Uterus (tissue), 4 donors: ENCODE measurements around the gene TYROBP. TPM values are rescaled to one million over a fixed set of nuclear protein-coding genes. Genes with fewer than 3 reads are reported as not detected.

Source experiments
- DNase-seq, 2 donors: peaks; one replicate each; pipeline ENCODE4 v3.0.0-alpha.2; 2019 to 2020
- H3K27ac ChIP-seq, 2 donors: fragments of 200-600 bp; sonication (generic); 1 replicate in 1 of 2; 2 replicates in 1 of 2; pipeline ENCODE4 v1.5.1; 2016 to 2018
- H3K27me3 ChIP-seq, 2 donors: fragments of 200-600 bp; sonication (generic); one replicate each; pipeline ENCODE4 v1.5.1; 2018 to 2019; ENCODE audit warnings: control low read depth in 1 of 2
- H3K36me3 ChIP-seq, 2 donors: fragments of 200-600 bp; sonication (generic); one replicate each; pipeline ENCODE4 v1.5.1; 2019; ENCODE audit warnings: control low read depth in 1 of 2
- H3K4me1 ChIP-seq, 2 donors: fragments of 200-600 bp; sonication (generic); one replicate each; pipeline ENCODE4 v1.5.1; 2018 to 2019; ENCODE audit warnings: control low read depth in 1 of 2
- H3K4me3 ChIP-seq, 2 donors: fragments of 200-600 bp; sonication (generic); 1 replicate in 1 of 2; 2 replicates in 1 of 2; pipeline ENCODE4 v1.5.1; 2018 to 2019; ENCODE audit warnings: mild to moderate bottlenecking in 1 of 2
- H3K9me3 ChIP-seq, 2 donors: fragments of 200-600 bp; sonication (generic); one replicate each; pipeline ENCODE4 v1.5.1; 2019; ENCODE audit warnings: control low read depth in 1 of 2
- POLR2A ChIP-seq, 2 donors: fragments of 450-650 bp; IDR thresholded peaks; one replicate each; pipeline ENCODE4 v1.6.1; 2016; ENCODE audit warnings: antibody characterized with exemption in 2 of 2, mild to moderate bottlenecking in 1 of 2, moderate library complexity in 1 of 2
- intact Hi-C: fragments of 100-400 bp; cut with DNase I; formaldehyde crosslinking; loops from one replicate; pipeline ENCODE4 v1.15.1; 2023; ENCODE audit warnings: low total_unique reads
- total RNA-seq, 4 donors: library from RNA; depleted of rRNA in 3 of 4; stranded (reverse); fragments of >200 nt in 3 of 4; gene quantifications; one replicate each; pipeline versions ENCODE4 v1.1.0 to v1.2.4, GENCODE V29; 2014 to 2023
- TF ChIP-seq, protein P1 (sequence below), 4 experiments: fragments of 200-600 bp in 2 of 4; fragments of 450-650 bp in 2 of 4; sonication (generic) in 2 of 4; IDR thresholded peaks; one replicate each; pipeline ENCODE4 v1.5.1; 2016 to 2019; ENCODE audit warnings: antibody characterized with exemption in 4 of 4, mild to moderate bottlenecking in 2 of 4, moderate library complexity in 1 of 4
- donor health status: DM: yes; HTN: yes; CAD: no.

The TYROBP gene
- total RNA-seq, 4 donors from 2014 or later: 1.3 to 25.0 (median 14.9) TPM

DNA sequence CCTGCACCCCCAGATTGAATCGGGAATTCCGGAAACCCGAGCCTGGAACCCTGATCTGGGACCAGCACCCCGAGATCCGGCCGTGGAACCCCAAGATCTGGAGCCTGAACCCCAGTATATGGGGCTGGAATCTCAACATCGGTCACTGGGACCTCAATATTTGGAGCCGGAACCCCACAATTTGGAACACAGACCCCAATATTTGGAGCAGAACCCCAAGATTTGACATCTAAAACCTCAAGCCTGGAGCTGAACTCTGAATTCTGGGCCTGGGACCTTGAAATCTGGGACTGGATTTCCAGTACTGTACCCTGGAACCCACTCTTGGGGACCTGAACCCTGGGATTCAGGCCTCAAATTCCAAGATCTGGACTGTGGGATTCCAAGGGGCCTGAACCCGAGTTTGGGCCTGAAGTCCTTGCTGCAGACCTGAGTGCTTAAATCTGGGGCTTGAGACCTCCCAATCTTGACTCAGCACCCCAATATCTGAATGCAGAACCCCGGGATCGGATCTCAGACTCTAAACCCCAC, 28.7 kb upstream of the TYROBP start:
- Histone ChIP-seq H3K9me3 (no peaks in the 10 kb centered on the region), H3K27me3 (no peaks in the 10 kb centered on the region), H3K4me3 (peak overlapping the region; percentile 31 to 69), H3K36me3 (no peaks in the 10 kb centered on the region), H3K27ac (peak overlapping the region; percentile 84 to 90), H3K4me1 (peaks cover 0 to 5% of the 10 kb centered on the region in 2 donors)
- no peak for DNase-seq
- TF ChIP-seq, protein P1, sequence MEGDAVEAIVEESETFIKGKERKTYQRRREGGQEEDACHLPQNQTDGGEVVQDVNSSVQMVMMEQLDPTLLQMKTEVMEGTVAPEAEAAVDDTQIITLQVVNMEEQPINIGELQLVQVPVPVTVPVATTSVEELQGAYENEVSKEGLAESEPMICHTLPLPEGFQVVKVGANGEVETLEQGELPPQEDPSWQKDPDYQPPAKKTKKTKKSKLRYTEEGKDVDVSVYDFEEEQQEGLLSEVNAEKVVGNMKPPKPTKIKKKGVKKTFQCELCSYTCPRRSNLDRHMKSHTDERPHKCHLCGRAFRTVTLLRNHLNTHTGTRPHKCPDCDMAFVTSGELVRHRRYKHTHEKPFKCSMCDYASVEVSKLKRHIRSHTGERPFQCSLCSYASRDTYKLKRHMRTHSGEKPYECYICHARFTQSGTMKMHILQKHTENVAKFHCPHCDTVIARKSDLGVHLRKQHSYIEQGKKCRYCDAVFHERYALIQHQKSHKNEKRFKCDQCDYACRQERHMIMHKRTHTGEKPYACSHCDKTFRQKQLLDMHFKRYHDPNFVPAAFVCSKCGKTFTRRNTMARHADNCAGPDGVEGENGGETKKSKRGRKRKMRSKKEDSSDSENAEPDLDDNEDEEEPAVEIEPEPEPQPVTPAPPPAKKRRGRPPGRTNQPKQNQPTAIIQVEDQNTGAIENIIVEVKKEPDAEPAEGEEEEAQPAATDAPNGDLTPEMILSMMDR (IDR thresholded peaks at IDR 0.05): no peak
- TF ChIP-seq POLR2A (IDR thresholded peaks at IDR 0.05): no peak
- intact Hi-C loops: loop anchor here (10.0 kb wide), 2 partner anchors 52 to 152 kb away; no protein-coding TSS in a partner anchor

DNA sequence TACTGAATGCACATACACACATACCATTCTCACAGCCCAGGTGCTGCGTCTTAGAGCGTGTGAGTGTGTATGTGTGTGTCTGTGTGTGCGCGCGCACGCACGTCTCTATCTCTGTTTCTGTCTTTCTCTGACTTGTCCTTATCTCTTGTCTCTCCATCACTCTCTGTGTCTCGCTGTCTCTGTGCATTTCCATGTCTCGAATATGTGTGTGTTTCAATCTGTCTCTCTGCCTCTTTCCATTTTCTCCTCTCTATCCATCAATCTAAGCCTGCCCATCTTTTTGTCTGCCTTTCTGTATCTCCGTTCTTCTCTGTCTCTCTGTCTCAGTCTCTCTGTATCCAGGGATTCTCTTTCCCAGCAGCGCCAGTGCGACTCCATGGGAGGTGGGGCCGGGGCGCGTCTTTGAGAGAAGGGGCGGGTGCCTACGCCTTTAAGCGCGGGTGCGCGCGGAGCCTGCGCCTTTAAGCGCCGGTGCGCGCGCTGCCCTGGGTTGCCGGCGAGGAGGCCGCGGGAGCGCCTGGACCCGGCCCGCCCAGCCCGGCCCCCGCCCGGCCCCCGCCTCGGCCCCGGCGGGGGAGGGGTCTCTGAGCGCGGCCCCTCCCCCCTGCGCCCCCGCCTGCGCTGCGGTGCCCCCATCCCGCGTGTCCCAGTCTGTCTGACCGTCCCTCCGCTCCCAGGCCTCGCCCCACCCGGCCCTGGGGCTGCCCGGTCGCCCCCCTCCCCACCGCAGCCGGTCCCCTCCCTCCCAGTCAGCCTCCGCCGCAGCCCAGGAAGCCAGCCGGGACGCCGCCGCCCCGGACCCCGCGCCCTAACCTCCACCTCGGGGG, 28.0 kb upstream of the TYROBP start, which contains the start of gene LRFN3:
TSS of gene LRFN3 (plus strand) at position 464 of the 827 bp plus-strand sequence. CDS start 3,052 bp downstream, outside the sequence.
- DNase-seq: peak; percentile 75 to 78
- H3K36me3 ChIP-seq: no peaks in the 10 kb centered on the region
- no peaks in the 10 kb centered on the region for H3K9me3 ChIP-seq
- H3K4me1 ChIP-seq: peaks cover 0 to 5% of the 10 kb centered on the region in 2 donors
- peak within 1 kb of the TSS; percentile 84 to 90 for H3K27ac ChIP-seq
- TF ChIP-seq, protein P1 (IDR thresholded peaks at IDR 0.05): no peak
- TF ChIP-seq POLR2A (IDR thresholded peaks at IDR 0.05): peak in 1 of 2 donors; percentile 12
- H3K27me3 ChIP-seq: no peaks in the 10 kb centered on the region
- peak within 1 kb of the TSS; percentile 31 to 69 for H3K4me3 ChIP-seq
- intact Hi-C loops: loop anchor here (10.0 kb wide), 2 partner anchors 51 to 151 kb away; no protein-coding TSS in a partner anchor

DNA sequence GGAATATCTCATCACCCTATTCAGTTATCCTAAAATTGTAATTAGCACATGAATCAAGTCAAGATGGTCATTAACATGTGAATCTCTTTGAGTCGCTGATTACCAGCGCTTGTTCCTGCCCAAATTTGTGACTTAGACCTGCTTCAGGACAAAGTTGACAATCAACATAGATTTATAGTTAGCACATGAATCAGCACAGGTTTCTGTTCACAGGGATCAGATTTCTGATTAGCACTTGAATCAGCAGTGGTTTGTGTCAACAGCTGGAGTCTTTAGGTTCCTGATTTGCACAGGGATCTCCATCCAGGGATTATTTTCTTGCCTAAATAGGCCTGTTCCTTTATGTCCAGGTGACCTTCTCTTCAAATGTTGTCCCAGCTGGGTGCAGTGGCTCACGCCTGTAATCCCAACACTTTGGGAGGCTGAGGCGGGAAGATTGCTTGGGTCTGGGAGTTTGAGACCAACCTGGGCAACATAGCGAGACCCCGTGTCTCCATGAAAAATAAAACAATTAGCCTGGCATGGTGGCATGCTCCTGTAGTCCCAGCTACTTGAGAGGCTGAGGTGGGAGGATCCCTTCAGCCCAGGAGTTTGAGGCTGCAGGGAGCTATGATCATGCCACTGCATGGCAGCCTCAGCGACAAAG, 24.3 kb upstream of the TYROBP start:
- TF ChIP-seq POLR2A (IDR thresholded peaks at IDR 0.05): no peak
- TF ChIP-seq, protein P1 (IDR thresholded peaks at IDR 0.05): no peak
- H3K27ac ChIP-seq: no peak overlapping the region
- DNase-seq: no peak
- intact Hi-C loops: loop anchor here (10.0 kb wide), 2 partner anchors 48 to 148 kb away; no protein-coding TSS in a partner anchor
- H3K9me3 ChIP-seq: no peaks in the 10 kb centered on the region
- H3K4me1 ChIP-seq: peaks cover 0 to 5% of the 10 kb centered on the region in 2 donors
- no peaks in the 10 kb centered on the region for H3K36me3 ChIP-seq
- no peaks in the 10 kb centered on the region for H3K27me3 ChIP-seq
- H3K4me3 ChIP-seq: no peak overlapping the region

DNA sequence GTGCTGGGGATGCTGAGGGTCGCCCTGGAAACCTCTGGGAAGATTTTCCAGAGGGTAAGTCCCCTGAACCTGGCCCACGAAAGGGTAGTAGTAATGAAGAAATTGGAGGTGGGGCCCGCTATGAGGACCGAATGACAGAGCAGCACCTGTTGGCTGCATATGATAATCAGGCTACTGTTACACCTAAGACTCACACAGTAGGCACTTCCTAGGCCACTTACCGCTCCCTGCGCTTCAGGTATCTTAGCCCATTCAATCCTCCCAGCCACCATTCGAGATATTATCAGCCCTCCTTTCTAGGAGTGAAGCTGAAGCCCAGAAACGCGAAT, 23.7 kb upstream of the TYROBP start:
- TF ChIP-seq, protein P1 (IDR thresholded peaks at IDR 0.05): no peak
- no peak for TF ChIP-seq POLR2A (IDR thresholded peaks at IDR 0.05)
- Histone ChIP-seq H3K27ac (no peak overlapping the region), H3K9me3 (no peaks in the 10 kb centered on the region), H3K27me3 (no peaks in the 10 kb centered on the region), H3K4me3 (peak overlapping the region in 1 of 2 donors; percentile 1), H3K36me3 (no peaks in the 10 kb centered on the region), H3K4me1 (peaks cover 0 to 5% of the 10 kb centered on the region in 2 donors)
- DNase-seq: no peak
- intact Hi-C loops: loop anchor here (10.0 kb wide), 2 partner anchors 47 to 147 kb away; no protein-coding TSS in a partner anchor
